A549 treated with CpdA at 1 μM for 4 hours (cell line): Measurements from ENCODE around the gene TIMM17B. TPM values are rescaled to one million over a fixed set of nuclear protein-coding genes. Genes with fewer than 3 reads are reported as not detected.

Experiments used
- total RNA-seq: library from RNA; stranded (reverse); fragments of 200-300 nt; extraction: Qiagen RNA extraction; gene quantifications from 5 replicates; pipeline ENCODE4 v1.2.3, GENCODE V29; 2022; ENCODE audit warnings: low read depth

TIMM17B gene
- total RNA-seq, result 80.5 to 110 TPM (median 105 TPM) in 5 replicates

DNA sequence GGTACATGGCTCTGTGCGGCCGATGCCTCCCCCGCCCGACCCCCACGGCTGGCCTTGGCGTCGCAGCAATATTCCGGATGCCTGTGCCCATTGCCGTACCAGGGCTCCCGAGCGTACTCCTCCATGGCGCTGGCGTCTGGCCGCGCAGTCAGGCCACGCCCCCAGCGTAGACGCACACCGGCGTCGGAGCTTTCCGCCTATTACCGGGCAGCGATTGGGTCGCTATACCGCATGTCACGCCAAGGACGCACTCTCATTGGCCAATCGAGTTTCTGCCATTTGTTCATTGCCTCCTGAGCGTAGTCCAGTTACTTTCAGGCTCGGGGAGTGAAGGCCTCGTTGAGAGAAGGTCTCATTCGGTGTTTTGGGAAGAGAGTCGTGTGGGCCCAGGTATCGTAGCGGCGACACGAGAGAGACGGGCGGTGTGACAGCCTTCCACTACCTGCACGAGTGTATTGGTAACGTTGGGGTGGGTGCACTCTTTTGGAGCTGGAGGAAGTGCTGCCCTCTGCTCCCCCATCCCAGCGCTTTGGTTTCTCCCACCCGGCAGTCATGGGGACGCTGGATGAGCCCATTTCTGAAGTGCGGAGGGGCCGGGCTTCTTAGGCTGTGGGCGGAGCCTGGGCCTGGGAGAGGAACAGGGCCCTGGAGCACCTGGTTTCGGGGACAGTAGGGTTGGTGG lies at the start of gene TIMM17B, which contains the start of gene PQBP1:
Gene TIMM17B, minus strand, starts transcription at position 144 of the 682 bp plus-strand sequence. Its CDS starts 19 bp downstream, at position 125.
Gene PQBP1, plus strand, starts transcription at position 306 of the 682 bp plus-strand sequence. CDS start 580 bp downstream, outside the sequence.

DNA sequence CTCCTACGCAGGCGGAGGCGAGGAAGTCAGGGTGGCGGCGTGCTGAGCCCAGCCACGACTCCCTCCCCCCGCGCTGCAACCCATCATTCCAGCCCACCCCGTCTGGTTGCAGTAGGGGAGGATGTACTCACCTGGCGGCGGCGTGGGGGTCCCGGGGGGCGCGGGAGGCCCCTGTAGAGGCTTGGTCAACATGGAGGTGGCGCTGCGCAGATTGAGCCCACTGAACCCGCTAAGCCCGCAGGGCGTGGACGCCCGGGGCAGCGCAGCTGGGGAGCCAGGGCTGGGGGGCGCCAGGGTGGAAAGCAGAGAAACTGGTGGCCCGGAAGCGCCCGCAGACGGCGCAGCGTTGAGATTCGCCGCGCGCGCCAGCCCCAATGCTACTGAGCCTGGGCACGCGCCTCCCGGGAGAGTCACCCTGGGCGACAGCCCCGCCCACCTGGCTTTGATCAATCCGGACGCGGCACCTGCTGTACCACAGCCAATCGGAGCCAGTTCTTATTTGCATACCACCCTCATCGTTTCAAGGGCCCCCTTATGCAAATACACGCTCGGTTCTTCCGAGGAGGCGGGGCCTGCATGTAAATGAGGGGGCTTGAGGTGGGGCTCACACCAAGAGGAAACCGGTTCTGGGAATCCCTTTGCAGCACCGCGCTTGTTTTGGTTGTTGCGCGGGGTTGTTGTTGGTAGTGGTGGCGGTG lies 21.2 kb upstream of the TIMM17B start, which contains the start of gene PIM2:
Gene PIM2, minus strand, starts transcription at position 382 of the 698 bp plus-strand sequence. Its CDS starts 190 bp downstream, at position 192.

DNA sequence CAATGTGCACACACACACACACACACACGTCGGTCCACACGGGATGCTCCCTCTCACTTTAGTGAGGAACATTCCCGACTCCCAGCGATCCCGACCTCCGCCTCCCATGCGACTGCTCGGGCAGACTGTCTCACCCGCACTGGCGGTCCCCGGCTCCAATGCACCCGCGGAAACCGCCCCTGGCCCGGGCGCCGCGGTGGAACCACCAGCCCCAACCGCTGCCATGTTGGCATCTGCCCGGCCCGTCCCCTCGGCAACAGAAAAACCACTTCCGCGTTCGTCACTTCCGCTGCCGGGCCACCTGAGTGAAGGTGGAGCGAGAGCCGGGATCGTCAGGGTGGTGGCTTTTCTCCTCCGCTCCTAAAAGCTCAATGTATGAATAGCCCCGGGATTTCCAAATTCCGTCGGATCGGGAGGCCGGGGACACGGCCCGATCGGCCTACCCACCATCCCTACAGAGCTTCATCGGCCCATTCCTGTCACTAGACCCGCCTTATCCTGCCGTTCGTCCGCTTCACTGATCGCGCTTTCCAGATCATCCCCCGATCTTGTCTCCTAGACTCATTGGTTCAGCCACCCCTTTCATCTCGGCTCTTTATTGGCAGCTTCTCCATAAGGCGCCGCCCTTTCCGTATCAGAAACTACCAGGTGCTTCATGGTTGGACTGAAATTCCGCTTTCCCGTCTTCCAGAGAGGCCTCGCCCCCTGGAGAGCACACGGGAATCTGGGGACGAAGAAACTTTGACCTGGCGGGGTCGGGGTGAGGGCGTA lies 14.0 kb upstream of the TIMM17B start, which contains the start of gene SLC35A2:
Gene SLC35A2, minus strand, starts transcription at position 235 of the 771 bp plus-strand sequence. Its CDS starts 10 bp downstream, at position 225.

Other genes with a start within 250 kb of the TIMM17B start
- gene WAS, start 214.0 kb downstream of the TIMM17B start, total RNA-seq, result 0.12 to 0.33 TPM (median 0.28 TPM) in 4 of 5 replicates, not detected in the other
- gene SUV39H1, start 201.0 kb downstream of the TIMM17B start, total RNA-seq, result 21.5 to 23.4 TPM (median 21.8 TPM) in 5 replicates
- not detected in 5 replicates for gene GLOD5, start 136.0 kb downstream of the TIMM17B start, total RNA-seq
- gene GATA1, start 111.2 kb downstream of the TIMM17B start, total RNA-seq, result not detected in 5 replicates
- gene HDAC6, start 95.7 kb downstream of the TIMM17B start, total RNA-seq, result 22.9 to 33.4 TPM (median 29.2 TPM) in 5 replicates
- gene ERAS, start 71.3 kb downstream of the TIMM17B start, total RNA-seq, result 0.10 TPM in 1 of 5 replicates, not detected in the others
- 18.4 to 50.4 TPM (median 44.8 TPM) in 5 replicates for gene PCSK1N, start 62.2 kb downstream of the TIMM17B start, total RNA-seq
- 97.6 to 109 TPM (median 105 TPM) in 5 replicates for gene PQBP1, start 162 bp upstream of the TIMM17B start, total RNA-seq
- 53.9 to 71.3 TPM (median 67.3 TPM) in 5 replicates for gene SLC35A2, start 13.9 kb upstream of the TIMM17B start, total RNA-seq
- 10.7 to 12.1 TPM (median 11.5 TPM) in 5 replicates for gene PIM2, start 21.3 kb upstream of the TIMM17B start, total RNA-seq
- 60.6 to 69.6 TPM (median 64.6 TPM) in 5 replicates for gene OTUD5, start 59.8 kb upstream of the TIMM17B start, total RNA-seq
- 0.86 to 2.0 TPM (median 1.2 TPM) in 5 replicates for gene KCND1, start 74.1 kb upstream of the TIMM17B start, total RNA-seq
- 22.2 to 24.2 TPM (median 23.0 TPM) in 5 replicates for gene GRIPAP1, start 104.5 kb upstream of the TIMM17B start, total RNA-seq
- gene TFE3, start 145.6 kb upstream of the TIMM17B start, total RNA-seq, result 49.2 to 63.4 TPM (median 61.8 TPM) in 5 replicates
- gene CCDC120, start 161.2 kb upstream of the TIMM17B start, total RNA-seq, result 3.2 to 4.7 TPM (median 3.6 TPM) in 5 replicates
- gene PRAF2, start 176.2 kb upstream of the TIMM17B start, total RNA-seq, result 32.8 to 48.2 TPM (median 42.6 TPM) in 5 replicates
- gene WDR45, start 182.1 kb upstream of the TIMM17B start, total RNA-seq, result 54.9 to 65.6 TPM (median 58.5 TPM) in 5 replicates
- gene GPKOW, start 226.0 kb upstream of the TIMM17B start, total RNA-seq, result 23.2 to 26.7 TPM (median 24.8 TPM) in 5 replicates